Activated naive CD8-positive, alpha-beta T cell treated with anti-CD3 and anti-CD28 coated beads for 36 hours (primary cell): ENCODE results near the gene YBX3. TPM values are rescaled to one million over a fixed set of nuclear protein-coding genes. Genes with fewer than 3 reads are reported as not detected.
A peak's percentile ranks its signal among the peaks of the same experiment; 100 is the strongest.

Source experiments
- DNase-seq: peaks from one replicate; pipeline ENCODE4 v3.0.0; 2021
- H3K27ac Mint-ChIP-seq: one replicate; pipeline ENCODE4 v1.8.0; 2022; ENCODE audit warnings: mild to moderate bottlenecking, moderate library complexity, mixed read lengths
- H3K27me3 Mint-ChIP-seq: one replicate; pipeline ENCODE4 v1.8.0; 2022; ENCODE audit warnings: mild to moderate bottlenecking, mixed read lengths
- H3K36me3 Mint-ChIP-seq: one replicate; pipeline ENCODE4 v1.8.0; 2021; ENCODE audit warnings: mild to moderate bottlenecking, mixed read lengths
- H3K4me1 Mint-ChIP-seq: one replicate; pipeline ENCODE4 v1.8.0; 2021; ENCODE audit warnings: mixed read lengths
- H3K4me3 Mint-ChIP-seq: one replicate; pipeline ENCODE4 v1.8.0; 2022; ENCODE audit warnings: mild to moderate bottlenecking, moderate library complexity, mixed read lengths
- H3K9me3 Mint-ChIP-seq: one replicate; pipeline ENCODE4 v1.8.0; 2022; ENCODE audit warnings: mixed read lengths
- total RNA-seq, 2 experiments: library from RNA; stranded (reverse); gene quantifications; one replicate each; pipeline ENCODE4 v1.2.3, GENCODE V29; 2021

The YBX3 gene
- total RNA-seq, 2 experiments from 2014 or later, result 276 to 279 TPM

- peaks cover 73% of the 10 kb centered on the region for H3K36me3 Mint-ChIP-seq
Measured at GRCh38 chr12:10715491-10715890, 7.6 kb downstream of the YBX3 start.

GRCh38 chr12:10709808-10710207 is 13.3 kb downstream of the YBX3 start:
- no peak overlapping the region for H3K4me3 Mint-ChIP-seq
- H3K27me3 Mint-ChIP-seq, result no peaks in the 10 kb centered on the region
- no peaks in the 10 kb centered on the region for H3K9me3 Mint-ChIP-seq
- no peak for DNase-seq
- H3K27ac Mint-ChIP-seq, result peak overlapping the region; percentile 11
- H3K4me1 Mint-ChIP-seq, result peaks cover 6% of the 10 kb centered on the region
- peaks cover 67% of the 10 kb centered on the region for H3K36me3 Mint-ChIP-seq

More at GRCh38 chr12:10715491-10715890, 7.6 kb downstream of the YBX3 start:
- H3K27ac Mint-ChIP-seq, result peak overlapping the region; percentile 60
- DNase-seq, result peak; percentile 6
- no peak overlapping the region for H3K4me3 Mint-ChIP-seq
- H3K9me3 Mint-ChIP-seq, result no peaks in the 10 kb centered on the region
- peaks cover 49% of the 10 kb centered on the region for H3K4me1 Mint-ChIP-seq
- H3K27me3 Mint-ChIP-seq, result no peaks in the 10 kb centered on the region

DNA sequence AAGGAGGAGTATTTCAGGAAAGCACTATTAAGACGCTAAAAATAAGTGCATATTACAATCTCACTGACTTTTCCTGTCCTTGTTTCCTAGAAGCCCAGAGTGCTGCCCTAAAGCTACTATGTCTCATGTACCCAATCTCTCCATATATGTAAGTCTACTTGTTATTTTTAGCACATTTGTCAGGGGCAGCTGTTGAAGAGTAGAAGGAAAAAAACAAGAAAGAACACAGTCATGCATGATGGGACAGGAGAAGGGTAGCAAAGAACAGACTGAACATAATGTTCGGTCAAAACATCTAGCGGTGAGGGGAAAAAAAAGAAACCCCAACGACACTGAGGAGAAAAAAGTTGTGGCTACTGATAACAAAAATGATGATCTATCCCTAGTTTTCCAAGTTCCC is 14.3 kb downstream of the YBX3 start:
- H3K9me3 Mint-ChIP-seq, result no peaks in the 10 kb centered on the region
- no peaks in the 10 kb centered on the region for H3K27me3 Mint-ChIP-seq
- no peak overlapping the region for H3K4me3 Mint-ChIP-seq
- H3K36me3 Mint-ChIP-seq, result peaks cover 66% of the 10 kb centered on the region
- DNase-seq, result no peak
- H3K4me1 Mint-ChIP-seq, result peaks cover 6% of the 10 kb centered on the region
- H3K27ac Mint-ChIP-seq, result no peak overlapping the region

- Mint-ChIP-seq H3K4me1 (peaks cover 16% of the 10 kb centered on the region), H3K36me3 (peaks cover 60% of the 10 kb centered on the region), H3K9me3 (no peaks in the 10 kb centered on the region), H3K4me3 (no peak overlapping the region), H3K27me3 (no peaks in the 10 kb centered on the region), H3K27ac (no peak overlapping the region)
- DNase-seq, result no peak
Measured at GRCh38 chr12:10705655-10706054, 17.5 kb downstream of the YBX3 start.

DNA sequence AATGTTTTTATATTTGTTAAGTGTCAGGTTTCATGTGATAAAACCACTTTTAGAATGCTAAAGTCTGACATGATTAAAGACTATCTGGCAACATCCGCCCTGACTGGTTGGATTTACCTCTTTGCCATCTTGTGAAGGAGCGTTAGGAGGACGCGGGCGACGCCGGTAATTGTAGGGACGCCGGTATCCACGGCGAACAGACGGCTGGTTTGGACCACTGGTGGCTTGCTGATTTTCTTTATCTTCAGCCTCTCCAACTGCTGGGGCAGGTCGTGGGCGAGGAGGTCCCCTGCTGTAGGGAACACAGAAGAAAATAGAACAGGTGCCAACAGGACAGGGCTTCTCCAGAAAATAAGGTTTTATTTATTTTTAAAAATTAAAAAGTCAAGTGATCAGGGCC is 21.3 kb downstream of the YBX3 start:
- Mint-ChIP-seq H3K27me3 (no peaks in the 10 kb centered on the region), H3K27ac (peak overlapping the region; percentile 52), H3K4me1 (peaks cover 26% of the 10 kb centered on the region), H3K36me3 (peaks cover 47% of the 10 kb centered on the region), H3K9me3 (no peaks in the 10 kb centered on the region), H3K4me3 (no peak overlapping the region)
- DNase-seq, result no peak

DNA sequence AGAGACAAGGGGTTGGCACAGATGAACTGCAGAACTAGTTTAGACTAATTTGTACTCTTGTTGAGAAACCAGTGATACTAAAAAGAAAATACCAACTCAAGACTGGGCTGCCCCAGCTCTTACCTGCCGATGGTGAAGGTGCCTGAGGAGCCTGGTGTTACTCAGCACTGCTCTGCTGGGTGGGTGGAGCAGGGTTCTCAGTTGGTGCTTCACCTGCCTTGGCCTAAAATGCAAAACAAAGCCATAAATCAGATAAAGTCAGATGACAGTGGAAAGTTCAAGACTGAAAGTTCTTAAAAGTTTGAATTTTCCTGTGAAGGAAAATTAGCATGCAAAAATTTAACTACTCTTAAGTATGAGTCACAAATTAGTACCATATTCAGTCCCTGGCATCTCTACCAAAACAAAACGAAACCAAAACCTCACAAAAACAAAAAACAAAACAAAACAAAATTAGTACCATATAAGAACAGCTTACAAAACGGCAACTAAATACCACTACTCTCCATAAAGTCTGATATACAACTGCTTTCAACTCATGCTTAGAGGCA is 21.9 kb downstream of the YBX3 start:
- H3K9me3 Mint-ChIP-seq, result no peaks in the 10 kb centered on the region
- peaks cover 26% of the 10 kb centered on the region for H3K4me1 Mint-ChIP-seq
- H3K27ac Mint-ChIP-seq, result peak overlapping the region; percentile 83
- H3K36me3 Mint-ChIP-seq, result peaks cover 49% of the 10 kb centered on the region
- H3K27me3 Mint-ChIP-seq, result no peaks in the 10 kb centered on the region
- DNase-seq, result peak; percentile 41
- no peak overlapping the region for H3K4me3 Mint-ChIP-seq

GRCh38 chr12:10700581-10700980 is 22.5 kb downstream of the YBX3 start:
- peaks cover 50% of the 10 kb centered on the region for H3K36me3 Mint-ChIP-seq
- H3K27me3 Mint-ChIP-seq, result no peaks in the 10 kb centered on the region
- H3K27ac Mint-ChIP-seq, result no peak overlapping the region
- DNase-seq, result no peak
- no peaks in the 10 kb centered on the region for H3K9me3 Mint-ChIP-seq
- peaks cover 23% of the 10 kb centered on the region for H3K4me1 Mint-ChIP-seq
- no peak overlapping the region for H3K4me3 Mint-ChIP-seq

- no peaks in the 10 kb centered on the region for H3K9me3 Mint-ChIP-seq
- no peak overlapping the region for H3K4me3 Mint-ChIP-seq
- peaks cover 51% of the 10 kb centered on the region for H3K36me3 Mint-ChIP-seq
- H3K27me3 Mint-ChIP-seq, result no peaks in the 10 kb centered on the region
- no peak overlapping the region for H3K27ac Mint-ChIP-seq
- H3K4me1 Mint-ChIP-seq, result peaks cover 23% of the 10 kb centered on the region
- no peak for DNase-seq
Measured at GRCh38 chr12:10697862-10698261, 25.3 kb downstream of the YBX3 start.

GRCh38 chr12:10697156-10697555 is 26.0 kb downstream of the YBX3 start:
- peaks cover 23% of the 10 kb centered on the region for H3K4me1 Mint-ChIP-seq
- no peak overlapping the region for H3K4me3 Mint-ChIP-seq
- no peaks in the 10 kb centered on the region for H3K9me3 Mint-ChIP-seq
- no peak for DNase-seq
- no peaks in the 10 kb centered on the region for H3K27me3 Mint-ChIP-seq
- H3K27ac Mint-ChIP-seq, result no peak overlapping the region
- peaks cover 49% of the 10 kb centered on the region for H3K36me3 Mint-ChIP-seq

DNA sequence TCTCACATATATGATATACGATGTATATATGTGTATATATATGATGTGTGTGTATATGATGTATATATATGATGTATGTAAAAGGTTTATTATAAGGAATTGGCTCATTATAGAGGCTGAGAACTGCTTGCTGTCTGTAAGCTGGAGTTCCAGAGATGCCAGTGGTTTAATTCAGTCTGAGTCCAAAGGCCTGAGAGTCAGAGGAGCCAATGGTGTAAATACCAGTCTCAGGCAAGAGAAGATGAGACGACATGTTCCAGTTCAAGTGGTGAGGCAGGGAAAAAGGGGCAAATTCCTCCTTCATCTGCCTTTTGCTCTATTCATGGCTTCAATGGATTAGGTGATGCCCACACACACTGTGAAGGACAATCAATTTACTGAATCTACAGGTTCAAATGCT is 32.2 kb downstream of the YBX3 start:
- DNase-seq, result no peak
- no peak overlapping the region for H3K4me3 Mint-ChIP-seq
- H3K4me1 Mint-ChIP-seq, result no peaks in the 10 kb centered on the region
- peaks cover 7% of the 10 kb centered on the region for H3K9me3 Mint-ChIP-seq
- no peak overlapping the region for H3K27ac Mint-ChIP-seq
- H3K36me3 Mint-ChIP-seq, result peaks cover 15% of the 10 kb centered on the region
- H3K27me3 Mint-ChIP-seq, result peaks cover 8% of the 10 kb centered on the region

GRCh38 chr12:10689146-10689545 is 34.0 kb downstream of the YBX3 start:
- H3K9me3 Mint-ChIP-seq, result peaks cover 7% of the 10 kb centered on the region
- H3K27me3 Mint-ChIP-seq, result peaks cover 18% of the 10 kb centered on the region
- no peak for DNase-seq
- H3K27ac Mint-ChIP-seq, result no peak overlapping the region
- H3K36me3 Mint-ChIP-seq, result peaks cover 8% of the 10 kb centered on the region
- no peaks in the 10 kb centered on the region for H3K4me1 Mint-ChIP-seq
- no peak overlapping the region for H3K4me3 Mint-ChIP-seq

- peaks cover 7% of the 10 kb centered on the region for H3K9me3 Mint-ChIP-seq
- no peak overlapping the region for H3K27ac Mint-ChIP-seq
- H3K4me1 Mint-ChIP-seq, result no peaks in the 10 kb centered on the region
- no peak for DNase-seq
- peaks cover 4% of the 10 kb centered on the region for H3K36me3 Mint-ChIP-seq
- peaks cover 18% of the 10 kb centered on the region for H3K27me3 Mint-ChIP-seq
- no peak overlapping the region for H3K4me3 Mint-ChIP-seq
Measured at GRCh38 chr12:10688042-10688441, 35.1 kb downstream of the YBX3 start.

DNA sequence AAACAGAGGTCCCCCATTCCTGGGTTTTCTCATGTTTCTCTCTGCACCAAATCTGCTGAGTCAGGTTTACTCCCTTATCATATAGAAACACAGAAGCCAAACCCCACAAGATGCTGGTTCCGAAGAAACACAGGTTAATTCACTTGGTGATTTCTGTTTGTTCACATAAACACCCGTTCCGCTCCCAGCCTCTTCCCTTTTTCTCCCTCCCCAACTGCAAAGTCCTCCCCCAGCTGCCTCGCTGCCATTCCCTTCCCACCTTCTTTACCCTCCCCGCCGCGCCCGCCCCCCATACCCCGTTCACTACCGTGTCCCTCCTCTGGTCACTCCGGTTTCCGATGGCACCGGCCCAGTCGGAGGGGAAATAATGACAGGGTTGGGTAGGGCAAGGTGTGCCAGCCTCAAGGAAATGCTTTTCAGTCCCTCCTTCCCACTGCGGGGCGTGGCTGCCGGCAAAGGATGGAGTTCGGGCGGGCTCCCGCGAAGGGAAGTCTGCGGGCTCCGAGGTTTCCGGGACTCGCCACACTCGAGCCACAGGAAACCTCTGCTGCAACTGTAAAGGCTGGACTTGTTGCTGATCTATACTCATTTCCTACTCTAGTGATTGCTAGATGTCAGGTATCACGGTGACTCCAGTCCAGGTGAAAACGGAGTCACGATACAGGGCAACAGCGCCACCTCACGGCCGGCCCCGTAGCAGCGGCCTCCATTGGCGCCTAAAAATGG is 49.3 kb downstream of the YBX3 start, which contains the start of gene STYK1:
TSS of gene STYK1 (minus strand) at position 394 of the 726 bp plus-strand sequence. CDS start 39,434 bp downstream, outside the sequence.
- Mint-ChIP-seq H3K27ac (peak within 1 kb of the TSS; percentile 37), H3K36me3 (no peaks in the 10 kb centered on the region), H3K4me1 (peaks cover 40% of the 10 kb centered on the region), H3K27me3 (peaks cover 28% of the 10 kb centered on the region), H3K4me3 (peak within 1 kb of the TSS; percentile 77), H3K9me3 (peaks cover 3% of the 10 kb centered on the region)
- peak; percentile 74 for DNase-seq

GRCh38 chr12:10672231-10672868 is 50.8 kb downstream of the YBX3 start:
- Mint-ChIP-seq H3K4me1 (peaks cover 44% of the 10 kb centered on the region), H3K27me3 (peaks cover 23% of the 10 kb centered on the region), H3K27ac (peak overlapping the region; percentile 26), H3K9me3 (peaks cover 3% of the 10 kb centered on the region), H3K4me3 (peak overlapping the region; percentile 56), H3K36me3 (no peaks in the 10 kb centered on the region)
- DNase-seq, result no peak

- H3K27me3 Mint-ChIP-seq, result peaks cover 5% of the 10 kb centered on the region
Measured at GRCh38 chr12:10669533-10669932, 53.6 kb downstream of the YBX3 start.

More at GRCh38 chr12:10669533-10669932, 53.6 kb downstream of the YBX3 start:
- Mint-ChIP-seq H3K4me1 (peaks cover 36% of the 10 kb centered on the region), H3K9me3 (peaks cover 3% of the 10 kb centered on the region), H3K36me3 (no peaks in the 10 kb centered on the region), H3K4me3 (no peak overlapping the region), H3K27ac (no peak overlapping the region)
- DNase-seq, result no peak
